Pons (tissue), 1 donor: ENCODE results near the gene MFSD6L.
"Not testable (repeated sequence)": the region's sequence is repeated elsewhere in the genome, so short reads cannot be mapped to it uniquely, and the experiment has no call there.

Source experiments
- DNase-seq: peaks from one replicate; pipeline ENCODE4 v3.0.0-alpha.2; 2016; ENCODE audit warnings: low spot score

Gene MFSD6L

GRCh38 chr17:8826808-8827435, 27.8 kb upstream of the MFSD6L start:
- no peak for DNase-seq

GRCh38 chr17:8825802-8826201, 26.6 kb upstream of the MFSD6L start:
- no peak for DNase-seq

- DNase-seq = no peak
Measured at GRCh38 chr17:8823279-8823678, 24.1 kb upstream of the MFSD6L start.

- DNase-seq = no peak
Measured at GRCh38 chr17:8822401-8823035, 23.4 kb upstream of the MFSD6L start.

GRCh38 chr17:8821446-8822105, 22.4 kb upstream of the MFSD6L start:
- no peak for DNase-seq

GRCh38 chr17:8820311-8821010, 21.3 kb upstream of the MFSD6L start:
- no peak for DNase-seq

- no peak for DNase-seq
Measured at GRCh38 chr17:8818654-8819330, 19.6 kb upstream of the MFSD6L start.

GRCh38 chr17:8818047-8818446, 18.9 kb upstream of the MFSD6L start:
- no peak for DNase-seq

GRCh38 chr17:8806926-8807550, 7.9 kb upstream of the MFSD6L start:
- DNase-seq = peak; percentile 77

GRCh38 chr17:8806253-8806925, 7.2 kb upstream of the MFSD6L start:
- DNase-seq = no peak

- not testable (repeated sequence) for DNase-seq
Measured at GRCh38 chr17:8805396-8805795, 6.2 kb upstream of the MFSD6L start.

- DNase-seq = no peak
Measured at GRCh38 chr17:8803531-8804420, 4.6 kb upstream of the MFSD6L start.

GRCh38 chr17:8801135-8801840, 2.1 kb upstream of the MFSD6L start:
- no peak for DNase-seq

GRCh38 chr17:8800656-8801055, 1.5 kb upstream of the MFSD6L start:
- no peak for DNase-seq

GRCh38 chr17:8799570-8800212, 526 bp upstream of the MFSD6L start:
- DNase-seq = no peak

- no peak for DNase-seq
Measured at GRCh38 chr17:8798176-8798845, 854 bp downstream of the MFSD6L start.

GRCh38 chr17:8797621-8798175, 1.5 kb downstream of the MFSD6L start:
- DNase-seq = no peak

GRCh38 chr17:8794636-8795035, 4.5 kb downstream of the MFSD6L start:
- DNase-seq = no peak
